Lower leg skin (tissue), 3 donors: ENCODE data around the gene BPIFB1.

Experiments
- CTCF ChIP-seq, 3 donors: fragments of 450-650 bp; IDR thresholded peaks; one replicate each; pipeline ENCODE4 v1.5.1; 2016; ENCODE audit warnings: antibody characterized with exemption in 3 of 3, mild to moderate bottlenecking in 3 of 3, moderate library complexity in 2 of 3
- POLR2A ChIP-seq, 2 donors: fragments of 450-650 bp; IDR thresholded peaks; one replicate each; pipeline ENCODE4 v1.6.1; 2016 to 2017; ENCODE audit warnings: antibody characterized with exemption in 2 of 2, mild to moderate bottlenecking in 1 of 2, moderate library complexity in 1 of 2

- TF ChIP-seq POLR2A (IDR thresholded peaks at IDR 0.05) (no peak), CTCF (IDR thresholded peaks at IDR 0.05) (no peak)
These were observed 49.0 kb upstream of the BPIFB1 start for GRCh38 chr20:33234050-33234449.
